GM23338 (cell line): ENCODE results near the gene NDUFS2. TPM values are rescaled to one million over a fixed set of nuclear protein-coding genes. Genes with fewer than 3 reads are reported as not detected.
A peak's percentile ranks its signal among the peaks of the same experiment; 100 is the strongest.

Experiments
- ATAC-seq: fragments of 200-7000 bp; cut with Tn5 transposase; 3 replicates; pipeline ENCODE4 v1.9.1; 2020
- DNase-seq: peaks from one replicate; pipeline ENCODE4 v3.0.0-alpha.2; 2015; ENCODE audit warnings: low spot score
- H2AFZ ChIP-seq: fragments of 200-600 bp; sonication (generic); 2 replicates; pipeline ENCODE4 v1.8.0; 2016; ENCODE audit warnings: antibody characterized with exemption, mild to moderate bottlenecking, moderate library complexity
- H3F3A ChIP-seq: fragments of 200-600 bp; sonication (generic); replicated peaks from 2 replicates; pipeline ENCODE4 v1.8.0; 2017; ENCODE audit warnings: antibody characterized with exemption, mixed run types, low read depth
- H3K27ac ChIP-seq: fragments of 200-600 bp; sonication (generic); 2 replicates; pipeline ENCODE4 v1.6.1; 2016; ENCODE audit warnings: low read depth
- H3K27me3 ChIP-seq: fragments of 200-600 bp; sonication (generic); 2 replicates; pipeline ENCODE4 v1.8.0; 2016; ENCODE audit warnings: mild to moderate bottlenecking, mixed run types, moderate library complexity; ENCODE audit not compliant: insufficient read depth
- H3K36me3 ChIP-seq: fragments of 200-600 bp; sonication (generic); 2 replicates; pipeline ENCODE4 v1.8.0; 2016; ENCODE audit warnings: mild to moderate bottlenecking; ENCODE audit not compliant: insufficient read depth
- H3K4me1 ChIP-seq: fragments of 200-600 bp; sonication (generic); 2 replicates; pipeline ENCODE4 v1.8.0; 2016; ENCODE audit warnings: mild to moderate bottlenecking, moderate library complexity; ENCODE audit not compliant: insufficient read depth
- H3K4me2 ChIP-seq: fragments of 200-600 bp; sonication (generic); 2 replicates; pipeline ENCODE4 v1.7.1; 2017; ENCODE audit warnings: mixed run types
- H3K4me3 ChIP-seq: fragments of 200-600 bp; sonication (generic); 2 replicates; pipeline ENCODE4 v1.6.1; 2016; ENCODE audit warnings: mixed run types
- H3K79me2 ChIP-seq: fragments of 200-600 bp; sonication (generic); replicated peaks from 2 replicates; pipeline ENCODE4 v1.8.0; 2017; ENCODE audit warnings: mild to moderate bottlenecking; ENCODE audit not compliant: insufficient read depth
- H3K9me2 ChIP-seq: fragments of 200-600 bp; sonication (generic); 2 replicates; pipeline ENCODE4 v1.8.0; 2017; ENCODE audit not compliant: insufficient read depth
- H4K20me1 ChIP-seq: fragments of 200-600 bp; sonication (generic); replicated peaks from 2 replicates; pipeline ENCODE4 v1.8.0; 2017; ENCODE audit warnings: mild to moderate bottlenecking; ENCODE audit not compliant: insufficient read depth
- H3K27ac Mint-ChIP-seq: 2 replicates; pipeline ENCODE4 v1.8.0; 2020; ENCODE audit warnings: inconsistent platforms, mild to moderate bottlenecking, moderate library complexity, mixed read lengths
- H3K27me3 Mint-ChIP-seq: 3 replicates; pipeline ENCODE4 v1.8.0; 2022; ENCODE audit warnings: low read depth, mild to moderate bottlenecking, moderate library complexity, mixed read lengths, inconsistent platforms; ENCODE audit not compliant: insufficient read depth, poor library complexity
- H3K36me3 Mint-ChIP-seq: 3 replicates; pipeline ENCODE4 v1.8.0; 2021; ENCODE audit warnings: low read depth, mild to moderate bottlenecking, inconsistent platforms, moderate library complexity, mixed read lengths
- H3K4me1 Mint-ChIP-seq: 3 replicates; pipeline ENCODE4 v1.8.0; 2020; ENCODE audit warnings: mild to moderate bottlenecking, inconsistent platforms, mixed read lengths
- H3K4me3 Mint-ChIP-seq: 3 replicates; pipeline ENCODE4 v1.8.0; 2021; ENCODE audit warnings: moderate library complexity, mild to moderate bottlenecking, inconsistent platforms, mixed read lengths
- H3K9me3 Mint-ChIP-seq: 3 replicates; pipeline ENCODE4 v1.8.0; 2020; ENCODE audit warnings: moderate library complexity, mild to moderate bottlenecking, inconsistent platforms, mixed read lengths
- NANOG ChIP-seq: IDR thresholded peaks from 2 replicates; pipeline ENCODE4 v1.6.1; 2016; ENCODE audit warnings: antibody characterized with exemption, borderline replicate concordance
- microRNA-seq: library from miRNA; unstranded; fragments of <30 nt; microRNA quantifications from one replicate; pipeline ENCODE4, GENCODE V29; 2017
- polyA plus RNA-seq: library from polyadenylated mRNA; unstranded; fragments of >200 nt; fragmentation: Nextera tagmentation; extraction: Ambion mirVana; gene quantifications from 2 replicates; pipeline ENCODE4 v1.2.1, GENCODE V29; 2016
- total RNA-seq: library from RNA; depleted of rRNA; stranded (reverse); fragments of >200 nt; shearing (Covaris generic); gene quantifications from 2 replicates; pipeline ENCODE4 v1.2.3, GENCODE V29; 2014; rRNA removed
- TF ChIP-seq, protein P1 (sequence below): IDR thresholded peaks from one replicate; pipeline ENCODE4 v1.6.1; 2018; ENCODE audit warnings: antibody characterized with exemption; ENCODE audit not compliant: unreplicated experiment

The NDUFS2 gene
- total and polyA plus RNA-seq, 2 experiments from 2014 or later, result 56.7 to 131 TPM

DNA sequence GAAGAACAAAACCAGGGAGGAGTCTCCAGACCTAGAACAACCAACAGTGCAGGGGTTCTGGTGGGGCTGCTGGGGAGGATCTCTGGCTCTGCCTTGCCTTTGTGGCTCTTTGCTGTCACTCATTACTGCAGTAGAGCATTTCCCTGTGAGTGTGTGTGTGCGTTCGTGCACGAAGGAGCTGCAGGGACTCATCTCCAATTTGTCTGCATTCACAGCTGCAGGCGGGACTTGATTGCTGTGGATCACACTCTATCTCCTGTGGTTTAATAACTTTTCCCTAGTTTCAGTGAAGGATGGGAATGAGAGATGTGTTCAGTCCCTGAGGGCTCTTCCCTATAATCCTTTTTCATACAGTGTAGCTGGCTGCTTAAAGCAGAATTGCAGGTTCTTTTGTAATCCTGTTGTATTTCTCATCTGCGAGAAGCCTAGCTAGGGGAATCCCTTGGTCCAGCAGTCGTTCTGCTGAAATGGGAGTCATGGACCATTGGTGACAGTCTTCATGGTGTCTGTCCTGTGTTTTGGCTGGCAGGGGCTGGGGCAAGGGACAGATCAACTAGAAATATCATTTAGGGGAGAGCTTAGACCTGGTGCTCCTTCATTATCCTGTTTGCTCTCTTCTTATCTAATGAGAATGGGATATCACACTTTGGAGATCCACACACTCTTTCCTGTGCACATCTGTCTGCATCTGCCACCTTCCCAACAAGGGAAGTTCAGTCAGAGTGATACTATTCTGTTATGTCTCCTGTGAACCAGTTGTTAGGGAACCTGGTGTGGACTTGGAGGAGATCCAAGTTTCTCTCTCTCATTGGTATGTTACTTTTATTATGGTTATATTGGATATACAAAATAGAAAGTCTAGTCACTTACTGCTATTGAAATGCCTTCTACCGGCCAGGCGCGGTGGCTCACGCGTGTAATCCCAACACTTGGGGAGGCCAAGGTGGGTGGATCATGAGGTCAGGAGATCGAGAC is 59.4 kb downstream of the NDUFS2 start:
- H3K9me2 ChIP-seq, result no peaks in the 10 kb centered on the region
- DNase-seq (no peak), ATAC-seq (no peak)
- H4K20me1 ChIP-seq, result no peaks in the 10 kb centered on the region
- H3K79me2 ChIP-seq, result no peaks in the 10 kb centered on the region
- no peak overlapping the region; the same call in 2 of the 3 replicates for H3K4me3 Mint-ChIP-seq
- peaks cover 20% of the 10 kb centered on the region for H3K9me3 Mint-ChIP-seq
- peaks cover 16% of the 10 kb centered on the region for H3K36me3 Mint-ChIP-seq
- H3K27me3 ChIP-seq, result peaks cover 38% of the 10 kb centered on the region
- peaks cover 42% of the 10 kb centered on the region for H3K27me3 Mint-ChIP-seq
- peaks cover 5% of the 10 kb centered on the region; the same call in 1 of the 2 replicates for H3K36me3 ChIP-seq
- peaks cover 27% of the 10 kb centered on the region for H3K4me1 Mint-ChIP-seq
- H3K4me3 ChIP-seq, result no peak overlapping the region
- 0 out of 2 replicates have a peak, but pooled peaks cover 7% of the 10 kb centered on the region for H3F3A ChIP-seq
- no peak overlapping the region for H3K27ac Mint-ChIP-seq
- H3K4me1 ChIP-seq, result peaks cover 16% of the 10 kb centered on the region
- TF ChIP-seq, protein P1, sequence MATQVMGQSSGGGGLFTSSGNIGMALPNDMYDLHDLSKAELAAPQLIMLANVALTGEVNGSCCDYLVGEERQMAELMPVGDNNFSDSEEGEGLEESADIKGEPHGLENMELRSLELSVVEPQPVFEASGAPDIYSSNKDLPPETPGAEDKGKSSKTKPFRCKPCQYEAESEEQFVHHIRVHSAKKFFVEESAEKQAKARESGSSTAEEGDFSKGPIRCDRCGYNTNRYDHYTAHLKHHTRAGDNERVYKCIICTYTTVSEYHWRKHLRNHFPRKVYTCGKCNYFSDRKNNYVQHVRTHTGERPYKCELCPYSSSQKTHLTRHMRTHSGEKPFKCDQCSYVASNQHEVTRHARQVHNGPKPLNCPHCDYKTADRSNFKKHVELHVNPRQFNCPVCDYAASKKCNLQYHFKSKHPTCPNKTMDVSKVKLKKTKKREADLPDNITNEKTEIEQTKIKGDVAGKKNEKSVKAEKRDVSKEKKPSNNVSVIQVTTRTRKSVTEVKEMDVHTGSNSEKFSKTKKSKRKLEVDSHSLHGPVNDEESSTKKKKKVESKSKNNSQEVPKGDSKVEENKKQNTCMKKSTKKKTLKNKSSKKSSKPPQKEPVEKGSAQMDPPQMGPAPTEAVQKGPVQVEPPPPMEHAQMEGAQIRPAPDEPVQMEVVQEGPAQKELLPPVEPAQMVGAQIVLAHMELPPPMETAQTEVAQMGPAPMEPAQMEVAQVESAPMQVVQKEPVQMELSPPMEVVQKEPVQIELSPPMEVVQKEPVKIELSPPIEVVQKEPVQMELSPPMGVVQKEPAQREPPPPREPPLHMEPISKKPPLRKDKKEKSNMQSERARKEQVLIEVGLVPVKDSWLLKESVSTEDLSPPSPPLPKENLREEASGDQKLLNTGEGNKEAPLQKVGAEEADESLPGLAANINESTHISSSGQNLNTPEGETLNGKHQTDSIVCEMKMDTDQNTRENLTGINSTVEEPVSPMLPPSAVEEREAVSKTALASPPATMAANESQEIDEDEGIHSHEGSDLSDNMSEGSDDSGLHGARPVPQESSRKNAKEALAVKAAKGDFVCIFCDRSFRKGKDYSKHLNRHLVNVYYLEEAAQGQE, result peak; percentile 8
- no peak for TF ChIP-seq NANOG
- H2AFZ ChIP-seq, result 0 out of 2 replicates have a peak overlapping the region, but pooled peaks have one; percentile 47
- peak overlapping the region; percentile 48; the same call in 1 of the 2 replicates for H3K4me2 ChIP-seq
- H3K27ac ChIP-seq, result no peak overlapping the region

Small RNA genes within 50 kb of the gene (microRNA-seq; reads per million reads assigned to microRNA genes)
- not detected for gene MIR5187

Other genes starting within 250 kb of the NDUFS2 start
- gene ITLN2, start 247.6 kb upstream of the NDUFS2 start, total RNA-seq, result 7.0 and 12.8 TPM in 2 replicates
- gene ITLN2, start 247.6 kb upstream of the NDUFS2 start, polyA plus RNA-seq, result 7.2 and 8.0 TPM in 2 replicates
- 169 and 194 TPM in 2 replicates for gene F11R, start 181.2 kb upstream of the NDUFS2 start, total RNA-seq
- 51.0 and 51.8 TPM in 2 replicates for gene F11R, start 181.2 kb upstream of the NDUFS2 start, polyA plus RNA-seq
- gene TSTD1, start 163.4 kb upstream of the NDUFS2 start, total RNA-seq, result 94.9 and 102 TPM in 2 replicates
- 244 and 257 TPM in 2 replicates for gene TSTD1, start 163.4 kb upstream of the NDUFS2 start, polyA plus RNA-seq
- gene USF1, start 156.4 kb upstream of the NDUFS2 start, total RNA-seq, result 71.7 and 74.8 TPM in 2 replicates
- 23.6 and 23.8 TPM in 2 replicates for gene USF1, start 156.4 kb upstream of the NDUFS2 start, polyA plus RNA-seq
- 0.19 TPM in 1 of 2 replicates, not detected in the other for gene ARHGAP30, start 132.5 kb upstream of the NDUFS2 start, total RNA-seq
- 0.45 and 1.0 TPM in 2 replicates for gene ARHGAP30, start 132.5 kb upstream of the NDUFS2 start, polyA plus RNA-seq
- not detected in 2 replicates for gene NECTIN4, start 112.8 kb upstream of the NDUFS2 start, total RNA-seq
- gene NECTIN4, start 112.8 kb upstream of the NDUFS2 start, polyA plus RNA-seq, result 0.16 and 0.42 TPM in 2 replicates
- gene KLHDC9, start 104.0 kb upstream of the NDUFS2 start, total RNA-seq, result 5.6 and 6.3 TPM in 2 replicates
- gene KLHDC9, start 104.0 kb upstream of the NDUFS2 start, polyA plus RNA-seq, result 6.6 and 7.2 TPM in 2 replicates
- 19.7 and 45.6 TPM in 2 replicates for gene PFDN2, start 84.3 kb upstream of the NDUFS2 start, total RNA-seq
- gene PFDN2, start 84.3 kb upstream of the NDUFS2 start, polyA plus RNA-seq, result 352 and 395 TPM in 2 replicates
- gene NIT1, start 84.3 kb upstream of the NDUFS2 start, total RNA-seq, result 29.7 and 35.9 TPM in 2 replicates
- gene NIT1, start 84.3 kb upstream of the NDUFS2 start, polyA plus RNA-seq, result 38.0 and 43.0 TPM in 2 replicates
- gene DEDD, start 69.7 kb upstream of the NDUFS2 start, total RNA-seq, result 30.2 and 35.3 TPM in 2 replicates
- gene DEDD, start 69.7 kb upstream of the NDUFS2 start, polyA plus RNA-seq, result 20.7 and 22.8 TPM in 2 replicates
- 41.4 and 57.5 TPM in 2 replicates for gene UFC1, start 48.4 kb upstream of the NDUFS2 start, total RNA-seq
- 74.5 and 77.0 TPM in 2 replicates for gene UFC1, start 48.4 kb upstream of the NDUFS2 start, polyA plus RNA-seq
- gene USP21, start 42.9 kb upstream of the NDUFS2 start, total RNA-seq, result 17.0 and 25.6 TPM in 2 replicates
- gene USP21, start 42.9 kb upstream of the NDUFS2 start, polyA plus RNA-seq, result 17.9 and 20.0 TPM in 2 replicates
- 24.7 and 26.5 TPM in 2 replicates for gene PPOX, start 35.9 kb upstream of the NDUFS2 start, total RNA-seq
- gene PPOX, start 35.9 kb upstream of the NDUFS2 start, polyA plus RNA-seq, result 39.6 and 46.2 TPM in 2 replicates
- gene B4GALT3, start 24.9 kb upstream of the NDUFS2 start, total RNA-seq, result 32.4 and 35.8 TPM in 2 replicates
- 23.3 and 24.2 TPM in 2 replicates for gene B4GALT3, start 24.9 kb upstream of the NDUFS2 start, polyA plus RNA-seq
- 4.7 and 5.2 TPM in 2 replicates for gene ADAMTS4, start 3.3 kb upstream of the NDUFS2 start, total RNA-seq
- gene ADAMTS4, start 3.3 kb upstream of the NDUFS2 start, polyA plus RNA-seq, result 1.3 and 1.7 TPM in 2 replicates
- 0.74 TPM in 1 of 2 replicates, not detected in the other for gene FCER1G, start 12.9 kb downstream of the NDUFS2 start, total RNA-seq
- 0.57 and 1.1 TPM in 2 replicates for gene FCER1G, start 12.9 kb downstream of the NDUFS2 start, polyA plus RNA-seq
- not detected in 2 replicates for gene APOA2, start 21.3 kb downstream of the NDUFS2 start, total RNA-seq
- 2.7 TPM in 1 of 2 replicates, not detected in the other for gene APOA2, start 21.3 kb downstream of the NDUFS2 start, polyA plus RNA-seq
- gene TOMM40L, start 23.7 kb downstream of the NDUFS2 start, total RNA-seq, result 12.9 and 22.3 TPM in 2 replicates
- gene TOMM40L, start 23.7 kb downstream of the NDUFS2 start, polyA plus RNA-seq, result 5.9 and 6.8 TPM in 2 replicates
- gene NR1I3, start 35.8 kb downstream of the NDUFS2 start, total RNA-seq, result not detected in 2 replicates
- 0.40 and 0.50 TPM in 2 replicates for gene NR1I3, start 35.8 kb downstream of the NDUFS2 start, polyA plus RNA-seq
- gene PCP4L1, start 56.4 kb downstream of the NDUFS2 start, total RNA-seq, result 1.4 and 3.8 TPM in 2 replicates
- 1.7 and 2.2 TPM in 2 replicates for gene PCP4L1, start 56.4 kb downstream of the NDUFS2 start, polyA plus RNA-seq
- gene MPZ, start 107.6 kb downstream of the NDUFS2 start, total RNA-seq, result 1.6 and 1.9 TPM in 2 replicates
- gene MPZ, start 107.6 kb downstream of the NDUFS2 start, polyA plus RNA-seq, result 2.2 and 4.0 TPM in 2 replicates
- 84.4 and 126 TPM in 2 replicates for gene SDHC, start 112.0 kb downstream of the NDUFS2 start, total RNA-seq
- 107 and 141 TPM in 2 replicates for gene SDHC, start 112.0 kb downstream of the NDUFS2 start, polyA plus RNA-seq
- not detected in 2 replicates for gene CFAP126, start 165.5 kb downstream of the NDUFS2 start, total RNA-seq
- gene CFAP126, start 165.5 kb downstream of the NDUFS2 start, polyA plus RNA-seq, result not detected in 2 replicates